Astrocyte of the hippocampus (primary cell): Measurements from ENCODE around the gene CD69.

Experiments
- DNase-seq: peaks from one replicate; pipeline ENCODE4 v3.0.0; 2011; ENCODE audit warnings: low read depth, low spot score

The CD69 gene

GRCh38 chr12:9781360-9781759 lies 20.7 kb upstream of the CD69 start:
- DNase-seq, result no peak

DNA sequence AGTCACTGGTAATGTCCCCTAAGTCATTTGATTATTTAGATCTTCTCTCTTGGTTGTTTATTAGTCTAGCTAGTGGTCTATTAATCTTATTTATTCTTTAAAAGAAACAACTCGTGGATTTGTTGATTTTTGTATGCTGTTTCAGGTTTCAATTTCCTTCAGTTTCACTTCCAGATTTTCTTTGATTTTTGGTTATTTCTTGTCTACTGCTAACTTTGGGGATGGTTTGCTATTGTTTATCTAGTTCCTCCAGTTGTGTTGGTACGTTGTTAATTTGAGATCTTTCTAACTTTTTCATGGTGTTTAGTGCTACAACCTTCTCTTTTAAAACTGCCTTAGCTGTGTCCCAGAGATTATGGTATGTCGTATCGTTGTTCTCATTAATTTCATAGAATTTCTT lies 18.5 kb upstream of the CD69 start:
- DNase-seq, result no peak

GRCh38 chr12:9776781-9777180 lies 16.1 kb upstream of the CD69 start:
- no peak for DNase-seq

- no peak for DNase-seq
These were observed 12.6 kb upstream of the CD69 start for GRCh38 chr12:9773216-9773877.

- DNase-seq, result no peak
These were observed 2.3 kb upstream of the CD69 start for GRCh38 chr12:9763025-9763424.

GRCh38 chr12:9762369-9762768 lies 1.7 kb upstream of the CD69 start:
- no peak for DNase-seq

GRCh38 chr12:9761419-9761781 lies 699 bp upstream of the CD69 start:
- no peak for DNase-seq

- DNase-seq, result no peak
These were observed 581 bp downstream of the CD69 start for GRCh38 chr12:9760120-9760519.

GRCh38 chr12:9759694-9760093 lies 1.0 kb downstream of the CD69 start:
- DNase-seq, result no peak

DNA sequence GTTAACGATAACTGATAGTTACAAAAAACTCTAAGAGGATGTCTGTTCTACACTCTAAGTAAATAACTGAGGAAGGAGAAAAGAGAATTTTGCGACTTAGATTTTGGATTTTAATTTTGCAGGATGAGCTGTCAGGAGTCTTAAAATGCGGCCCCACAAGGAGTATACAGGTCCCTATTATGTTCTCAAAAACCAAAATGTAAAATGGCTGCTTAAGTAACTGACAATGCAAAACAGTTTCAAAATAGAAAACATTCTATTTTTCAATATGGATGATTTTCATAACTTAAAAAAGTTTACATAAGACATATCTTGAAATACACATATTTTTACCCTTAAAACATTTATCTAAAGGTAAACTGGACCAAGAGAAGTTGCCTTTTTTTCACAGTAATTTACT lies 2.6 kb downstream of the CD69 start:
- DNase-seq, result no peak

DNA sequence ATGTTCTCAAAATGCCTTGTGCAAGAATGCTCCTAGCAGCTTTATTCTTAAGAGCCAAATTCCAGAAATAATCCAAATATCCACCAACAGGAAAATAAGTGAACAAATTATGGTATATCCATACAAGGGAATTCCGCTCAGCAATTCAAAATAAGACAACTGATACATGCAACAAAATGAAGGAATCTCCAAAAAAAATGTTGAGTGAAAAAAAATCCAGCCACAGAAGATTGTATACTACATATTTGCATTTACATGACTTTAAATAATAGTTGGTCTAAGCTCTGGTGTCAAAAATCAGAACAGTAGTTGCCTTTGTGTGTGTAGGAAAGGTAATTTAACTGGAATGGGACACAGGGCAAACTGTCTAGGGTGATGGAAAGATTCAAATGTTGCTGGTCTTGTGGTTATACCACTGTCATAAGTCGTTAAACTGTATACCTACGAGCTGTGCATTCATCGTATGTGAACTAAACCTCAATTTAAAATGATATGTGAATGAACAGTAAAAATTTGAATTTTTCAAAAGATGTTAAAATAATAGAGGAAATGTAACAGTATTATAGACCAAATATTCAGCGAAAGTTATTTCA lies 3.2 kb downstream of the CD69 start:
- no peak for DNase-seq

DNA sequence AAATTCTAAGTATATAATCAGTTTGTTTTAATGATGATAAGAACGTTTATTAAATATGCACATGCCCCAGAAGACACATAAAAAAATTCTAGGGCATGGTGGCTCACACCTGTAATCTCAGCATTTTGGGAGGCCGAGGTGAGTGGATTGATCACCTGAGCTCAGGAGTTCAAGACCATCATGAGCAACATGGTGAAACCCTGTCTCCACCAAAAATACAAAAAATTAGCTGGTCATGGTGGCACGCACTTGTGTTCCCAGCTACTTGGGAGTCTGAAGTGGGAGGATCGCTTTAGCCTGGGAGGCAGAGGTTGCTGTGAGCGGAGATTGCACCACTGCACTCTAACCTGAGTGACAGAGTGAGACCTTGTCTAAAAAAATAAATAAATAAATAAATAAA lies 4.0 kb downstream of the CD69 start:
- no peak for DNase-seq

DNA sequence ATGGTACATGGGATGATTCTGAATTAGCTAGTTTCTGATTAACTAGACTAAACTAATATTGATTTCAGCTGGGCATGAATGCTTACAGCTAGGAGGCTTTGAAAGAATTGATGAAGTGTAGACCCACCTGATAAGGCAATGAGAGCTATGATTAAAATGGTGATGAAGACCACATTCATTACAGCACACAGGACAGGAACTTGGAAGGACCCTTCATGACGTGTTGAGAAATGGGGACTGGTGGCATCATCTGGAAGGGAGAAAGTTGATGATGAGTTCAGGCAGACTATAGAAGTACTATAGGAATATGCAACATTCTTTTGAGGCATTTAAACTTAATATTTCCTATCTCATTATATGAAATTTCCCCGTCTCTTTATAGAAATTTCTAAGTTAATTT lies 4.5 kb downstream of the CD69 start:
- no peak for DNase-seq

DNA sequence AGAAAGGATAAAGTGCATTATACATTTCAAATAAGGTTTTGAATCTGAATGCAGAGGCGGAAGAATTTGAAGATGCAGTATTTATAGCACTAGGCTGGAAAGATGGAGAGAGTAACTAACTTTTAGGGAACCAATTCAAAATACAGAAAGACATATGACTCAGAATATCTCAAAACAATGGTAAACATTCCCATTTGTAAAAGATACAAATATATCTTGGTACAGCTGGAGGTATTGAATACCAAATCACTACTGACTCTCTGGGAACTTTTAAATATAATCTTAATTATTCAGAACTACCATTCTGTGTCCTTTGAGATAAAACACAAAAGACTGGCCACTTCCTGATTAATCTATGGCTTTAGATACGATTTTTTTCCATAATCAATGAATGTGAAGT lies 5.1 kb downstream of the CD69 start:
- no peak for DNase-seq

DNA sequence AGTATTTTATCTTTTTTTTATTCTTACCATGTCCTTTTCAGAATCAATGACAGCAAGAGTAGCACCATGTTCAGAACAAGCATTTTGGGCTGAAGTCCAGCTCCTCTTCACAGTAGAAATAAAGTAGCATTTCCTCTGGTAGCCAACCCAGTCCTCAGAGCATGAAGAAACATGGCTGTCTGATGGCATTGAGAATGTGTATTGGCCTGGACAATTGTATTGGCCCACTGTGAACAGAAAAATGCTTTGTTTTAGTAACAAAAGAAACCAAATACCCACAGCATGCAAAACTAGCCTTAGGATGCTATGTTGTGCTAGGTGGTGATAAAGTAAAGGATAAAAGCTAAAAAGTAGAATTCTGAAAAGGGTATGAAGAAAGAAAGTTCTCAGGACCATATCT lies 5.7 kb downstream of the CD69 start:
- DNase-seq, result no peak

DNA sequence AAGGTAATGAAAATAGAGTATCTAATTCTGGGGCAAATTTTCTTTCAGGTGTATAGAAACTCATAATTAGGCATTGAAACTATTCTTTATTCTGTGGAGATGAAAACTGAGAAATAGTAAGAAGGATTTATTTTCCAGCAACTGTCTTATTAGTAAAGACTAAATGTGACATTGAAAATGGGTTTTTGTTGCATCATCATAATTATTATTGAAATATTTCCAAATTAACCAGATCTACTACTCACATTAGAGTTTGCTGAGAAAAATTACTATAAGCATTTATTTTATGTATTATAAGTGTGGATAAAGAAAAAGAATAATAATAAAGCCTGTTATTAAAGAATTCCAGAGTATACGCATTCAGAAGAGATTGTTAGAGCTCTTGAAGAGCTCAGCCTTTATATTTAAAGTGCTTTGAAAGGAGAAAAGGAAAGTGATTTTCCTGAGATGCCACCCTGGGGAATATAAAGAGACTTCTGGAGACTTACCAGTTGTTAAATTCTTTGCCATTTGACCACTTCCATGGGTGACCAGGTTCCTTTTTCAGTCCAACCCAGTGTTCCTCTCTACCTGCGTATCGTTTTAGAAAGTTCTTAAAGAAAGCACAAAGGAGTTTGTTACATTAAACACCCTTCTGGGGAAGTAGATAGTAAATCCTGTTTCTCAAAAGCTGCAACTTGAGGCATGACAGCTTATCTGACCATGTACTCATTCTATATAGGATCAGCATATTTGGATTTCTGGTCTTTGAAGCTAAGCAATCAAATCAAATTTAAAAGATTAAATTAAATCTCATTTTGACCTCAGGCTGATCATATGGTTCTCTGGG lies 6.4 kb downstream of the CD69 start:
- no peak for DNase-seq

DNA sequence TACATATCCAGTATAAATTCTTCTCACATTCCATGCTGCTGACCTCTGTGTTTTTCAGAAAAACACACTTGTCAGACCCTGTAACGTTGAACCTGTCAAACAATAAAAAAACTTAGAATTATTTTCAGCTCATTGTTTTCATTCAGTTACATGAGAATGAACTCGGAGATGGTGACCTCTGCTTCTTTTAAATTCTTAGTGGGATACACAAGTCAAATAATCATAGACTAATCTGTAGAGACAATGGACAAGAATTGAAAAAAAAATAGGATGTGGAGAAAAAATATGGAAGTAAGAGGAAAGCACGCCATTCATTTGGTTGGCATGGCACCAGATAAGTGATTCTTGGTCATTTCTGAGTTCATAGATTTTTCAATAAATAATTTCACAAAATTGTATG lies 7.2 kb downstream of the CD69 start:
- DNase-seq, result no peak

DNA sequence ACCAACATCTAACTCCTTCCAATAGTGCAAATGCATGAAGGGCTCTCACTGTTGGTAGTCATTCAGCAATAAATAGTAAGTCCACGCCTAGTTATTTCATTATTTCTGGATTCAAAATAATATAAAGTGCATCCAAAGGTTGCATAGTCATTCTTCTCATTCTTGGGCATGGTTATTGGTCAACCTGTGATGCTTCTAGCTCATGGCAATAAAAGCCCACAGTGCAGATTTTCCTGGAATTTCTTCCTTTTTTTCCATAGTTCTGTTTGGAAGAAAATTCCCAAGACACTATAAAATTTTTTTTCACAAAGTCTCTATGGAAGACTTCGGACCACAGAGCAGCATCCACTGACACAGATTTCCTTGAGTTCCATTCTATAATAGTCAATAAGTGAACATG lies 7.6 kb downstream of the CD69 start:
- DNase-seq, result no peak

GRCh38 chr12:9752145-9752933 lies 8.4 kb downstream of the CD69 start:
- DNase-seq, result no peak

- DNase-seq, result peak; percentile 8
These were observed 9.2 kb downstream of the CD69 start for GRCh38 chr12:9751204-9752144.
